PFSK-1 (cell line): ENCODE data around the gene LDB2.

Experiments used
- FOXP2 ChIP-seq: optimal IDR thresholded peaks from 2 replicates; pipeline ENCODE3; 2011; ENCODE audit warnings: borderline replicate concordance, control low read depth, inconsistent platforms; ENCODE audit not compliant: insufficient read depth; ENCODE audit errors: extremely low read length, extremely low read depth
- POLR2AphosphoS5 ChIP-seq: IDR thresholded peaks from 2 replicates; pipeline ENCODE4 v1.6.1; 2012; ENCODE audit warnings: low read depth, mild to moderate bottlenecking, control low read depth, low read length, moderate library complexity
- REST ChIP-seq, 2 experiments: IDR thresholded peaks; 2 replicates each; pipeline versions ENCODE4 v1.6.1 to v1.8.0; 2011 to 2012; ENCODE audit warnings: low read depth in 2 of 2, low read length in 2 of 2, control low read depth in 1 of 2, inconsistent platforms in 1 of 2, mild to moderate bottlenecking in 1 of 2, moderate library complexity in 1 of 2; ENCODE audit not compliant: insufficient read depth in 1 of 2
- SIN3A ChIP-seq: IDR thresholded peaks from 2 replicates; pipeline ENCODE4 v1.6.1; 2012; ENCODE audit warnings: mild to moderate bottlenecking, low read length, moderate library complexity, borderline replicate concordance; ENCODE audit not compliant: insufficient read depth
- TAF1 ChIP-seq: IDR thresholded peaks from 2 replicates; pipeline ENCODE4 v1.6.1; 2012; ENCODE audit warnings: low read length, control low read depth, borderline replicate concordance; ENCODE audit not compliant: insufficient read depth

Gene LDB2

GRCh38 chr4:16660656-16661055 lies 237.8 kb downstream of the LDB2 start:
- TF ChIP-seq FOXP2 (no peak), SIN3A (no peak)

GRCh38 chr4:16659694-16660093 lies 238.8 kb downstream of the LDB2 start:
- TF ChIP-seq TAF1 (no peak), SIN3A (no peak)

GRCh38 chr4:16659079-16659478 lies 239.4 kb downstream of the LDB2 start:
- TF ChIP-seq SIN3A: no peak
- TF ChIP-seq FOXP2: no peak
- no peak for TF ChIP-seq REST (IDR thresholded peaks at IDR 0.05; ENCODE audit: insufficient read depth in 1 of 2, low read depth in 2 of 2, low read length in 2 of 2)
- no peak for TF ChIP-seq POLR2AphosphoS5
- no peak for TF ChIP-seq TAF1

- TF ChIP-seq TAF1: no peak
- no peak for TF ChIP-seq FOXP2
- TF ChIP-seq REST (IDR thresholded peaks at IDR 0.05; ENCODE audit: insufficient read depth in 1 of 2, low read depth in 2 of 2, low read length in 2 of 2): no peak
- no peak for TF ChIP-seq POLR2AphosphoS5
- no peak for TF ChIP-seq SIN3A
These were observed 240.3 kb downstream of the LDB2 start for GRCh38 chr4:16658183-16658582.

GRCh38 chr4:16655111-16655510 lies 243.3 kb downstream of the LDB2 start:
- TF ChIP-seq REST (IDR thresholded peaks at IDR 0.05; ENCODE audit: insufficient read depth in 1 of 2, low read depth in 2 of 2, low read length in 2 of 2): no peak
- no peak for TF ChIP-seq FOXP2
- TF ChIP-seq TAF1: no peak
- no peak for TF ChIP-seq SIN3A
- TF ChIP-seq POLR2AphosphoS5: no peak

- no peak for TF ChIP-seq SIN3A
- TF ChIP-seq TAF1: no peak
- TF ChIP-seq REST (IDR thresholded peaks at IDR 0.05; ENCODE audit: insufficient read depth in 1 of 2, low read depth in 2 of 2, low read length in 2 of 2): no peak
- TF ChIP-seq POLR2AphosphoS5: no peak
- no peak for TF ChIP-seq FOXP2
These were observed 245.6 kb downstream of the LDB2 start for GRCh38 chr4:16652732-16653305.
